HG03571 (cell line): Measurements from ENCODE around the gene HIP1.
"Not testable (repeated sequence)": the region's sequence is repeated elsewhere in the genome, so short reads cannot be mapped to it uniquely, and the experiment has no call there.

ENCODE experiments used
- ATAC-seq: cut with Tn5 transposase; IDR thresholded peaks from one replicate; pipeline ENCODE4 v1.9.1; 2021; ENCODE audit not compliant: unreplicated experiment

HIP1 gene

DNA sequence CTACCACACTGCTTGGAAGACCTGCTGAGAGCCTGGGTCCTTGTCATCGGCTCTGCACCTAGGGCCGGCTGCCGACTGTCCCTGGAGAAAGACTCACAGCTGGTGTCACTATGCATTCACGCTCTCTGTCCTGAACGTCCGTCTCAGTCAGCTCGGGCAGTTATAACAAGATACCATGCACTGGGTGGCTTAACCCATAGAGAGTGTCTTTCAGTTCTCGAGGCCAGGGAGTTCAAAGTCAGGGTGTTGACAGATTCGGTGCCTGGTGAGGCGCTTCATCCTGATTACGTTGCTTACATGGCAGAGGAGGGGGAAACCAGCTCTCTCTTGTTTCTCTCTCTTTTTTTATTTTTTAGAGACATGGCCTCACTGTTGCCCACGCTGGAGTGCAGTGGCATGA lies 155.5 kb downstream of the HIP1 start:
- no peak for ATAC-seq

- ATAC-seq = no peak
These were observed 158.8 kb downstream of the HIP1 start for GRCh38 chr7:75579899-75580298.

DNA sequence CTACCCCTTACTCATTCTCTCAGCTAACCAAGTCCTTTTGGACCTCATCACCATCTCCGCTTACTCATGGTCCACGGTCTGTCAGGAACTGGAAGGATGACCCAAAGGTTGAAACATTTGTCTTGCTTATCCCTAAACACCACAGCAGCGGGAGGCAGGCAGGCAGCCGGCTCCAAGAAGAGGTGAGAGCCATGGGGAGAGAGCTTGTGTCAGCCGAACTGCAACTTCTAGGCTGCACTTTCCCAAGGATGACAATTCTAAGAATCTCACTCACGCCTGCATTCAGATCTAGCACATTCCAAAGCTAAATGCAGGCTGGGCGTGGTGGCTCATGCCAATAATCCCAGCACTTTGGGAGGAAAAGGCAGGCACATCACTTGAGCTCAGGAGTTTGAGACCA lies 160.7 kb downstream of the HIP1 start:
- ATAC-seq = no peak

DNA sequence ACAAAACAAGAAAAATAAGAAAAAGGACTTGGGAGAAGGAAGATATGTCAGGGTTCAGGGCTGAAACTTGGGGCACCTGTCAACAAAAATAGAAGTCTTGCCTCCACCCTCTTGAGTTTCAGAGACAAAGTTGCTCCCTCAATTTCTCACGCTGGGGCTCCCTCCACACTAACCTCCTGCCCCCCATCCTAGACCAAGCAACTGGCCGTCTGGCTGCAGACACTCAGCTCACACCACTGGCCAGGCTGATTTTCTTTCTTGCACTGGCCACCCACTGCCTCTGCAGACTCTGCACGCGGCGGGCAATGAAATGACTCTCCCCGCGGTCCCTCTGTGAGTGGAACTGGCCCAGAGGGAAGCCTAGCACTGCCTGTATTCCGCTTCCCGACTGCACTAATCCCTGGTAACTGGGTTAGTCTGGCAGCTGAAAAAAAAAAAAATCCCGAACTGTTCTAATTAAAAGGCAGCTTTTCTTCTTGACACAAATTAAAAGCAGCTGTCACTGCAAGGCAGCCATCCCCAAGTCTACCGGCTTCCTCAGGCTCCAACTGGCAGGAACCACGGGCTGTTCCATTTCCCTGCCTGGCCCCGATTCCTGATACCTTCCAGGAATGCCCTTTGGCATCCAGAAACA lies 163.1 kb downstream of the HIP1 start:
- no peak for ATAC-seq

GRCh38 chr7:75573477-75574019 lies 165.2 kb downstream of the HIP1 start:
- no peak for ATAC-seq

DNA sequence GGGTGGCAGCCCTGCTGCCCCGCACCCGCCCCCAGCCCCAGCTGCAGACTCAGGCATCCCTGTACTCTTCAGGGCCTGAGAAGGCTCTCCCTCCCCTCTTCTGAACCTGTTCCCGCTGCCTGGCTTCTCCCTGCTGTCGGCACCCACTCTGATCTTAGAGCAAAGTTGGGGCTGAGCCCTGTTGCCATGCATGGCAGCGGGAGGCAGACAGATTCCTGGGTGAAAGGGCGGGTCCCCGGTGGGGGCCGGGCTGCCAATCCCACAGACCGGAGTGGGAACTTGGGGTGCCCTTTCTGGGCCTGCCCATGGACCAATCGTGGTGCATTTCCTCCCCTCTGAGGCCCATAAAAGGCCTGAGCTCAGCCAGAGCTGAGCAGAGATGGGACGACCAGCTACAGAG lies 165.9 kb downstream of the HIP1 start:
- ATAC-seq = no peak

- ATAC-seq = no peak
These were observed 166.3 kb downstream of the HIP1 start for GRCh38 chr7:75572396-75572795.

DNA sequence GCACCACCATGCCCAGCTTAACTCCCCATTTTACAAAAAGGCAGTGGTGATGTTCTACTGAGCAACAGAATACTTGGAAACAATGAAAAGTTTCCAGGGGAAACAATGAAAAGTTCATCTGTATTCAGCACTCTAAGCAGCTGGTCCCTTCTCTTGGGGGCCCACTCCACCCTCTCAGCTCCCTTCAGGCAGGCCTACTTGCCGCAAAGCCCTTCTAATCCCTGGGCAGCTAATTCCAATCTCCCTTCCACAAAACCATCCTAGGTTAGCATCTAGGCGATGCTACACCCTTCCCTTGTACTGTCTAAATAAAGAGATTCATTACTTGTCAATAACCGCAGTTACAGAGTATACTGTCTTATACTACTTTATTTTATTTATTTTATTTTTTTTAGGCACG lies 167.5 kb downstream of the HIP1 start:
- ATAC-seq = no peak

GRCh38 chr7:75569629-75570282 lies 169.0 kb downstream of the HIP1 start:
- ATAC-seq = not testable (repeated sequence)

- ATAC-seq = no peak
These were observed 170.7 kb downstream of the HIP1 start for GRCh38 chr7:75567948-75568595.

GRCh38 chr7:75565132-75565837 lies 173.5 kb downstream of the HIP1 start:
- no peak for ATAC-seq

GRCh38 chr7:75563171-75563570 lies 175.6 kb downstream of the HIP1 start:
- ATAC-seq = no peak

DNA sequence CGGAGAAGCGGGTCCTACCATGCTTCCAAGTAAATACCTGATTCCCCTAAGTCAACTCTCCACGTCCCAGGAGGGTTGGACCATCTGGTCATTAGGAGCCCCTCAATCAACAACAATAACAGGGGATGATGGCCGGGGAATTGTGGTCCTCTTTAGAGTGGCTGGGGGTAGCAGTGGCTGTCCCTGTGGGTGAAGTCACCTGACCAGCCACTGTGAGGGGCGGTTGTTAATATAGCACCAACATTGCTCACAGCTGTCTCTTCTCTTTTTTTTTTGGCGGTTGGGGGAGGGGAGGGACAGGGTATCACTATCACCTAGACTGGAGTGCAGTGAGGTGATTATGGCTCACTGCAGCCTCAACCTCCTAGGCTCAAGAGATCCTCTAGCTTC lies 178.8 kb downstream of the HIP1 start:
- ATAC-seq = no peak

DNA sequence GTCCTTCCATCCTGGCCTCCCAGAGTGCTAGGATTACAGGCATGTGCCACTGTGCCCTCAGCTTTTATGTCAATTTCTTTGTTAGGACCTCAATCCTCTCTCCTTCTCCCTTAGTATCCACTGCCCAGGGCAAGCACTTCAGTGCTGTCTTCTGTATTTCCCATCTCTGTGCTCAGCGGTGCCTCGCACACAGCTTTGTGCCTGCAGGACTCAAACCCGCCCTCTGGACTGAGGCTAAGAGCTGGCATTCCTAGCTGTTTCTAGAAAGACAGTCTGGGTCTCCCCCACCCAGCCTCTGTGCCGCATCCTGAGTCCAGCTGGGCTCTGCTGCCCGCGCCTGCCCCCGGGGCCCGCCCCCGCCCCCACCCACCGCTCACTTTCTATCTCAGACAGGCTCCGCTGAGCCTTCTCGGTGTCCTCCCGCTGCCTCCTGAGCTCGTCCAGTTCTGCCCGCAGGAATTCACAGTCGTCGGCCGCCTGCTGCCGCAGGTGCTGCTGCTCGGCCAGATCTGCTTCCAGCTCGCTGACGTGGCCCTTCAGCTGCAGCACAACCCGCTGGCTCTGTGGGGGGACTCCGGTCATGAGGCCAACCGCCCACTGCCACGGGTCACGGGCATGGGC lies 179.3 kb downstream of the HIP1 start:
- ATAC-seq = no peak

DNA sequence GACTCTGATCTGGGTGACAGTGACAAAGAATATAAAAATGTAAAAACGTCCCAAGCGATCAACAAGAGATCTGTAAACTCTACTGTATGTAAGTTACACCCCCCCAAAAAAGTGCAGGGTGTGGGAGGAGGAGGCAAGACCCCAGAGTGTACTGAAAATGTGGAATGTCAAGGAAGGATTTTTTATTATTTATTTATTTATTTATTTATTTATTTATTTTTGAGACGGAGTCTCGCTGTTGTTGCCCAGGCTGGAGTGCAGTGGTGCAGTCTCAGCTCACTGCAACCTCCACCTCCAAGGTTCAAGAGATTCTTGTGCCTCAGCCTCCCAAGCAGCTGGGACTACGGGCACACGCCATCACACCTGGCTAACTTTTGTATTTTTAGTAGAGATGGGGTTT lies 181.9 kb downstream of the HIP1 start:
- not testable (repeated sequence) for ATAC-seq

GRCh38 chr7:75555736-75556135 lies 183.0 kb downstream of the HIP1 start:
- ATAC-seq = no peak

DNA sequence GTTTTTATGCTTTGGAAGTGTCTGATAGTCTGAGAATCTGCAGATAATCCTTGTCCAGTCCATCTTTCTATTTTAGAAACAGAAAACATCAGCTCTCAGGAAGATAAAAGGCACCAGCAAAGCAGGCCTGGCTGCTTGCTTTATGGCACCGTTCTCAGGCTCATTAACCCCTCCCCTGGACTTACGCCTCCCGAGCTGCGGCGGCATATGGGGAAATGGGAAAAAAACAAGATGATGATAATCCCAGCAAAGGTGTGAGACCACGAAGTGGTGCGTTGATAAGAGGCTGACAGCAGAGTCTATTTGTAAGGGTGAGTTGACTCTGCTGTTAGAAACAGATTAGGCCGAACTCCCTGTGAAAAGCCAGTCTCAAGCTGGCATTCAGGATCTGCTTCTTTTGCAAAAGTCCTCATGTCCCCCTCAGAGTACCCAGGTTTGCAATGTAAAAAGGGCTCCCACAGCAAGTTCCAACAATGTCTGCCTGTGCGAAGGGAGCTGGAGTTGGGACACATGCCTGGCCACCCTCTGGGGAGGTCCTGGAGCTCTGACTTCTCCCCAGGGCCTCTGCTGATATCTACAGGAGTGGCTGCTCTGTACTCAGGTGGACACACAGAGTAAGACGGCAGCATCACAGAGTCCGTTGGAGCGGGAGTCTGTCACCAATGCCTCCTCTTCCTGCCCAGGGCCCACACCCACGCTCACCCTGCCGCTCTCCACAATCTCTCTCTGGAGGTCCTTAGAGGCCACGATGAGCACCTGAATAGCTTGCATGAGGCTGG lies 192.3 kb downstream of the HIP1 start:
- no peak for ATAC-seq

DNA sequence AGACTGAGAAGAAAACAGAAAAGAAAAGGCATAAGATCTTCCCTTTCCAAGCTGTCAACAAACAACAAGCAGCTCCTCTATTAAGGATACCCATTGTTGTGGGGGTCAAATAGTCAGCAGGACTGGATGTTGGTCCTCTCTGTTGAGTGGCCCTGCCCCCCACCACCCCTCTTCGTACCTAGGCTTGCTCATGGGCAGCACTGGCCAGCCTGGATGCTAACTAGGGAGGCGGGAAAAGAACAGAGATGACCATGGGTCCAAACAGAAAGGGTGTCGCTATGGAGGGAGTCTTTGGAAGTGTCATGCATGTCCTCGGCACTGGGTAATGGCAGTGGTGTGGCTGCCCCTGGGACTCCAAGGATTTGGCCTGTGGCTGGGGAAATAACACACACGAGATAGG lies 201.0 kb downstream of the HIP1 start:
- ATAC-seq = no peak

- no peak for ATAC-seq
These were observed 201.7 kb downstream of the HIP1 start for GRCh38 chr7:75536940-75537538.

- ATAC-seq = no peak
These were observed 202.2 kb downstream of the HIP1 start for GRCh38 chr7:75536491-75536890.
